ENCODE data around the gene CDC73.

DNA sequence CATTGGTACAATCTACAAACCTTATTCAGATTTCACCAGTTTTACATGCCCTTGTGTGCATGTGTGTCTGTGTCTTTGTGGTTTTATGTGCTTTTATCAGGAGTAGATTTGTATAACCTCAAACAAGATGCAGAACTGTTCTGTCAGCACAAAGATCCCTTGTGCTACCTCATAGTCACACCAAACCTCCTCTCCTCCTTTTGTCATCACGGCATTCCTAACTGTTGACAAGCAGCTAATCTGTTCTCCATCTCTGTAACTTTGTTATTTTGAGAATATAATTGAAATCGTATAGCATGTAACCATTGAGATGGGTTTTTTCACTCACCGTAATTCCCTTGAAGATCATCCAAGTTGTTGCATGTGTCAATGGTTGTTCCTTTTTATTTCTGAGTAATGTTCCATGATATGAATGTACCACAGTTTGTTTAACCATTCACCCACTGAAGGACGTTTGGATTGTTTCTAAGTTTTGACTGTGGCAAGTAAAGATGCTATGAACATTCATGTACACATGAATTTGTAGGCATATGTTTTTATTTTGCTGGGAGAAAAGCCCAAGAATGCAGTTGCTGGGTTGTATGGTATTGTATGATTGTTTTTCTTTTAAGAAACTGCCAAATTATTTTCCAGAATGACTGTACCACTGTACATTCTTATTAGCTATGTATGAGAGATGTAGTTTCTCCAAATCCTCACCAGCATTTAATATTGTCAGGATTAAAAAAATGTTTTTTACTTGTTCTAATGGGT, 142.7 kb downstream of the CDC73 start:
- TF ChIP-seq CTCF (IDR thresholded peaks at IDR 0.05; ENCODE audit: low read depth, low read length, missing input control) (no peak), TAF1 (conservative IDR thresholded peaks at IDR 0.05) (no peak), FOXA1 (IDR thresholded peaks at IDR 0.05) (no peak), GABPA (IDR thresholded peaks at IDR 0.05 in 1 of 2, conservative IDR thresholded peaks at IDR 0.05 in 1 of 2) (no peak), YY1 (IDR thresholded peaks at IDR 0.05) (no peak)
- TF ChIP-seq, protein P1, sequence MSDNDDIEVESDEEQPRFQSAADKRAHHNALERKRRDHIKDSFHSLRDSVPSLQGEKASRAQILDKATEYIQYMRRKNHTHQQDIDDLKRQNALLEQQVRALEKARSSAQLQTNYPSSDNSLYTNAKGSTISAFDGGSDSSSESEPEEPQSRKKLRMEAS (IDR thresholded peaks at IDR 0.05) = no peak
